Thyroid gland (tissue), 4 donors: ENCODE measurements around the gene ST6GALNAC6. TPM values are rescaled to one million over a fixed set of nuclear protein-coding genes. Genes with fewer than 3 reads are reported as not detected.

Source experiments
- DNase-seq, 2 donors: peaks; one replicate each; pipeline ENCODE4 v3.0.0-alpha.2; 2019
- H3K27ac ChIP-seq, 3 donors: fragments of 200-600 bp; sonication (generic); 1 replicate in 2 of 3; 2 replicates in 1 of 3; pipeline ENCODE4 v1.5.1; 2016 to 2019; ENCODE audit warnings: mild to moderate bottlenecking in 1 of 3, moderate library complexity in 1 of 3
- H3K27me3 ChIP-seq: fragments of 200-600 bp; sonication (generic); one replicate; pipeline ENCODE4 v1.5.1; 2019
- H3K36me3 ChIP-seq, 2 donors: fragments of 200-600 bp; sonication (generic); one replicate each; pipeline ENCODE4 v1.5.1; 2016 to 2019
- H3K4me1 ChIP-seq, 2 donors: fragments of 200-600 bp; sonication (generic); one replicate each; pipeline ENCODE4 v1.5.1; 2017 to 2019
- H3K4me3 ChIP-seq, 3 donors: fragments of 200-600 bp; sonication (generic); replicated peaks in 1 of 3; 1 replicate in 2 of 3; 2 replicates in 1 of 3; pipeline ENCODE4 v1.5.1; 2016; ENCODE audit warnings: mild to moderate bottlenecking in 1 of 3
- H3K9me3 ChIP-seq: fragments of 200-600 bp; sonication (generic); one replicate; pipeline ENCODE4 v1.5.1; 2017
- CTCF ChIP-seq, 6 experiments: fragments of 200-600 bp in 3 of 6; fragments of 450-650 bp in 3 of 6; sonication (generic) in 3 of 6; IDR thresholded peaks; one replicate each; pipeline ENCODE4 v1.5.1; 2016 to 2019; ENCODE audit warnings: antibody characterized with exemption in 6 of 6, mild to moderate bottlenecking in 2 of 6, inconsistent platforms in 1 of 6, moderate library complexity in 1 of 6
- POLR2A ChIP-seq, 2 donors: fragments of 450-650 bp; IDR thresholded peaks; one replicate each; pipeline ENCODE4 v1.6.1; 2017; ENCODE audit warnings: antibody characterized with exemption in 2 of 2, mild to moderate bottlenecking in 2 of 2, moderate library complexity in 1 of 2
- WGBS, 2 donors: methylation state at CpG; one replicate each; pipeline ENCODE4 v1.1.5; 2017; 5-methylcytosine and 5-hydroxymethylcytosine counted together
- intact Hi-C: fragments of 100-400 bp; cut with DNase I; formaldehyde crosslinking; loops from one replicate; pipeline ENCODE4 v1.15.1; 2023
- total RNA-seq, 4 donors: library from RNA; depleted of rRNA; stranded (reverse); fragments of >200 nt; gene quantifications; one replicate each; pipeline ENCODE4 v1.2.3, GENCODE V29; 2016

Gene ST6GALNAC6
- total RNA-seq, 4 donors from 2014 or later: 39.2 to 124 (median 50.8) TPM

DNA sequence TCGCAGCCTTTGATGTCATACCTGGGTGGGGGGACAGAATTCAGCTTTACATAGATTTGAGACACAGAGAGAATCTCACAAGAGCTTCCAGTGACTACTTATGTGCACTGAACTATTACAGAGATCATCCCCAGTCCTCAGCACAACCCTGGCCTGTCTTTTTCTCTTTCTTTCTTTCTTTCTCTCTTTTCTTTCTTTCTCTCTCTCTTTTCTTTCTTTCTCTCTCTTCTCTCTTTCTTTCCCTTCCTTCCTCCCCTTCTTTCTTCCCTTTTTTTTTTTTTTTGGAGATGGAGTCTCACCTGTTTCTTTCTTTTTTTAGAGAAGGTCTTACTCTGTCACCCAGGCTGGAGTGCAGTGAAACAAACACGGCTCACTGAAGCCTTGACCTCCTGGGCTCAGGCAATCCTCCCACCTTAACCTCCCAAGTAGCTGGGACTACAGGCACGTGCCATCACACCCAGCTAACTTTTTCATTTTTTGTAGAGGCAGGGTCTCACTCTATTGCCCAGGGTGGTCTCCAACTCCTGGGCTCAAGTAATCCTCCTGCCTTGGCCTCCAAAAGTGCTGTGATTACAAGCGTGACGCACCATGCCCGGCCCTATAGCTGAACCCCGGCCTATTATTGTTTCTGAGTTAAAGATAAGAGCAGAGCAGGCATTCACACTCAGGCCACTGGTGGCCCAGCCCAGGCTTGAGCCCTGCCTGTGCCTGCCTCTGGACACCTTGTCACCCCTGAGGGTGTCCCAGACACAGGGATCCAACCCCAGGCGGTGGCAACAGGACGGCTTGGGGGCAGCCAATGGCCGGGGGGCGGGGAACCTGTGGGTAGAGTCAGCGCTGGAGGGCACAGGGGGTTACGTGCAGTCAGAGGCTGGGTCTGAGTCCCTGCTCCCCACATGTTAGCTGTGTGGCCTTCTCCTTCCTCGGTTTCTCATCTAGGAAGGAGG lies 26.8 kb upstream of the ST6GALNAC6 start:
- H3K4me3 ChIP-seq: no peak overlapping the region
- no peak for DNase-seq
- intact Hi-C loops: loop anchor here (5.0 to 10.0 kb wide), 2 partner anchors 139 to 421 kb away; partner anchors contain the start of gene CDK9
- WGBS, 2 donors: 76% methylated on average over 12 to 14 of the region's 14 CpGs
- no peaks in the 10 kb centered on the region for H3K36me3 ChIP-seq
- TF ChIP-seq POLR2A (IDR thresholded peaks at IDR 0.05): no peak
- TF ChIP-seq CTCF (IDR thresholded peaks at IDR 0.05): no peak
- peaks cover 25 to 31% of the 10 kb centered on the region in 2 donors for H3K4me1 ChIP-seq
- no peaks in the 10 kb centered on the region for H3K27me3 ChIP-seq
- no peak overlapping the region for H3K27ac ChIP-seq
- H3K9me3 ChIP-seq: no peaks in the 10 kb centered on the region

DNA sequence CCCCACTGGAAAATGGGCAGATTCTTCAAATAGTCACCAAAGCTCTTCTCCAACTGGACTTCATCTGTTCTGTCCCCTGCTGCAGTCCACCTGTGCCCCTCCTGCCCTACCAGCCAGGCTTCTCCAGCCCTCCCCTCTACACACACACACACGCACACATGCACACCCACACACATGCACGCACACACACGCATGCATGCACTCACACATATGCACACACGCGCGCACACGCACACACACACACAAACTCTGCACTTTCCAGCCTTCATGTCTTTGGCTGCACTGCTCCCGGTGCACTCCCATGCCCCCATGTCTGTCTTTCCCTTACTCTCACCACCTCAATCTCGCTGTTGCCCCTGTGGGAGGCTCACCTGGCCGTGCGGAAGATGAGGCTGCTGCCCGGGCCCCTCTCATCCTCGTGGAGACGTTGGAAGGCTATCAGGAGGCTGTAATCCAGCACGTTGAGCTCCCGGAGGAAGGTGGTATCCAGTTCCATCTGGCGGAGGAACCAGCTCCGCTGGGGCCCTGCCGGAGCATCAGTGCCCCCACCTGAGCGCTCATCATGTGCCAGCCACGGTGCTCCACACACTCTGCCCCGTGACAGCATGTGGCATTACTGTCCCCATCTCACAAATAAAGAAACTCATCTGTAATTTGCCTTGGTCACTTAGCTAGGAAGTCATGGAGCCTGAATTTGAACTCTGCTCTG lies 25.5 kb upstream of the ST6GALNAC6 start:
- Histone ChIP-seq H3K36me3 (no peaks in the 10 kb centered on the region), H3K4me1 (peaks cover 14 to 20% of the 10 kb centered on the region in 2 donors), H3K27me3 (no peaks in the 10 kb centered on the region), H3K27ac (no peak overlapping the region), H3K4me3 (no peak overlapping the region), H3K9me3 (no peaks in the 10 kb centered on the region)
- WGBS, 2 donors: 92 to 93% methylated on average over 22 of the region's 22 CpGs
- DNase-seq: no peak
- no peak for TF ChIP-seq CTCF (IDR thresholded peaks at IDR 0.05)
- TF ChIP-seq POLR2A (IDR thresholded peaks at IDR 0.05): no peak
- intact Hi-C loops: loop anchor here (5.0 to 10.0 kb wide), 3 partner anchors 138 to 420 kb away; partner anchors contain the start of gene CDK9

- intact Hi-C loops: loop anchor here (5.0 to 10.0 kb wide), 2 partner anchors 331 to 419 kb away; no protein-coding TSS in a partner anchor
- 83 to 89% methylated on average over 8 of the region's 8 CpGs for WGBS, 2 donors
- H3K9me3 ChIP-seq: no peaks in the 10 kb centered on the region
- no peaks in the 10 kb centered on the region for H3K36me3 ChIP-seq
- no peak for TF ChIP-seq POLR2A (IDR thresholded peaks at IDR 0.05)
- no peak for TF ChIP-seq CTCF (IDR thresholded peaks at IDR 0.05)
- no peak for DNase-seq
- H3K4me3 ChIP-seq: no peak overlapping the region
- no peak overlapping the region for H3K27ac ChIP-seq
- H3K27me3 ChIP-seq: no peaks in the 10 kb centered on the region
- H3K4me1 ChIP-seq: peaks cover 14 to 30% of the 10 kb centered on the region in 2 donors
Measured at GRCh38 chr9:127923771-127924170, 24.4 kb upstream of the ST6GALNAC6 start.

- Histone ChIP-seq H3K27me3 (no peaks in the 10 kb centered on the region), H3K4me1 (peaks cover 14 to 35% of the 10 kb centered on the region in 2 donors), H3K27ac (no peak overlapping the region), H3K4me3 (no peak overlapping the region), H3K36me3 (no peaks in the 10 kb centered on the region), H3K9me3 (no peaks in the 10 kb centered on the region)
- WGBS, 2 donors: 75 to 90% methylated on average over 2 to 6 of the region's 6 CpGs
- TF ChIP-seq CTCF (IDR thresholded peaks at IDR 0.05) (no peak), POLR2A (IDR thresholded peaks at IDR 0.05) (no peak)
- DNase-seq: no peak
- intact Hi-C loops: loop anchor here (5.0 to 10.0 kb wide), 2 partner anchors 331 to 418 kb away; no protein-coding TSS in a partner anchor
Measured at GRCh38 chr9:127923046-127923445, 23.6 kb upstream of the ST6GALNAC6 start.
